OCI-LY3 (cell line): ENCODE data around the gene SPDYE16.
"Not testable (repeated sequence)": the region's sequence is repeated elsewhere in the genome, so short reads cannot be mapped to it uniquely, and the experiment has no call there.

Experiments used
- H2AFZ ChIP-seq: fragments of 200-600, 300-600 bp; shearing (Covaris generic); 2 replicates; pipeline ENCODE4 v1.6.0; 2014; ENCODE audit warnings: antibody characterized with exemption, low read depth, low read length
- H3K27ac ChIP-seq: fragments of 200-600, 300-600 bp; sonication (generic); 2 replicates; pipeline ENCODE4 v1.5.1; 2014; ENCODE audit warnings: mild to moderate bottlenecking, low read length, moderate library complexity, mixed read lengths
- H3K27me3 ChIP-seq: fragments of 200-600, 300-600 bp; sonication (generic); 2 replicates; pipeline ENCODE4 v1.6.1; 2014; ENCODE audit warnings: low read depth, low read length, mixed read lengths
- H3K36me3 ChIP-seq: fragments of 200-600, 300-600 bp; sonication (generic); replicated peaks from 2 replicates; pipeline ENCODE3; 2014; ENCODE audit warnings: low read depth, low read length, mixed read lengths
- H3K4me1 ChIP-seq: fragments of 300-600, 200-600 bp; sonication (generic); 2 replicates; pipeline ENCODE4 v1.6.1; 2014; ENCODE audit warnings: low read length, mixed read lengths
- H3K4me2 ChIP-seq: fragments of 200-600, 300-600 bp; sonication (generic); 2 replicates; pipeline ENCODE4 v1.6.1; 2014; ENCODE audit warnings: low read length, mixed read lengths
- H3K4me3 ChIP-seq: fragments of 300-600, 200-600 bp; sonication (generic); 2 replicates; pipeline ENCODE4 v1.5.1; 2014; ENCODE audit warnings: antibody characterized with exemption, mild to moderate bottlenecking, low read length, moderate library complexity
- H3K79me2 ChIP-seq: fragments of 300-600, 200-600 bp; shearing (Covaris generic); 2 replicates; pipeline ENCODE4 v1.6.1; 2014; ENCODE audit warnings: mild to moderate bottlenecking, low read length, mixed read lengths
- H3K9ac ChIP-seq: fragments of 300-600, 200-600 bp; shearing (Covaris generic); 2 replicates; pipeline ENCODE4 v1.6.0; 2014; ENCODE audit warnings: mild to moderate bottlenecking, low read length, moderate library complexity
- H3K9me3 ChIP-seq: fragments of 200-600, 300-600 bp; shearing (Covaris generic); 2 replicates; pipeline ENCODE4 v1.6.1; 2014; ENCODE audit warnings: low read length, mixed read lengths; ENCODE audit not compliant: insufficient read depth
- H4K20me1 ChIP-seq: fragments of 200-600, 300-600 bp; sonication (generic); 2 replicates; pipeline ENCODE4 v1.6.1; 2016; ENCODE audit warnings: low read length, mixed read lengths; ENCODE audit not compliant: insufficient read depth
- CTCF ChIP-seq: fragments of 200-600, 300-600 bp; sonication (generic); IDR thresholded peaks from 2 replicates; pipeline ENCODE4 v1.5.1; 2014; ENCODE audit warnings: antibody characterized with exemption, low read length, low read depth
- EZH2phosphoT487 ChIP-seq: fragments of 200-600 bp; shearing (Covaris generic); IDR thresholded peaks from 2 replicates; pipeline ENCODE4 v1.6.1; 2018; ENCODE audit warnings: antibody characterized with exemption, mixed run types, low read depth

SPDYE16 gene

DNA sequence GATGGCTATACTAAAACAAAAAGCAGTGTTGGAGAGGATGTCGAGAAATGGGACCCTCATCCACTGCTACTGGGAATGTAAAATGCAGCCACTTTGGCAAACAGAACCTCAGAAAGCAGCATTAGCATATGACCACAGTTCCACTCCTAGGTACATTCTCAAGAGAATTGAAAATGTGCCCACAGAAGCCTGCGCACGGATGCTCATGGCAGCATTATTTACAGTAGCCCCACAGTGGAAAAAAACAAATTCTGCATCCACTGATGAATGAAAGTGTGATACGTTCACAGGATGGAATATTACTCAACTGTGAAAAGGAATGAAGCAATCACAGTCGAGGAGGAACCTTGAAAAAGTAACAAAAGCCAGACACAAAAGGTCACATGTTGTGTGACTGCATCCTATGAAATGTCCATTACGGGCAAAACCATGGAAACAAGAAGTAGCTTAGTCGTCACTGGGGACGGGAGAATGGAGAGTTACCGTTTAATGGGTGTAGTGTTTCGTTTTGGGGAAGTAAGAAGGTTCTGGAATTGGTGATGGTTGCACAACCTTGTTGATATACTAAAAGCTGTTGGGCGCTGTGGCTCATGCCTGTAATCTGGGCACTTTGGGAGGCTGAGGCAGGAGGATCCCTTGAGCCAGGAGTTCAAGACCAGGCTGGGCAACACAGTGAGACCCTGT is 35.2 kb downstream of the SPDYE16 start:
- Histone ChIP-seq H3K9me3 (no peaks in the 10 kb centered on the region), H3K36me3 (peaks cover 5% of the 10 kb centered on the region), H3K27me3 (no peaks in the 10 kb centered on the region), H3K79me2 (no peaks in the 10 kb centered on the region), H2AFZ (no peak overlapping the region), H3K27ac (no peak overlapping the region), H4K20me1 (no peaks in the 10 kb centered on the region), H3K4me1 (no peaks in the 10 kb centered on the region), H3K4me3 (no peak overlapping the region), H3K9ac (no peak overlapping the region), H3K4me2 (no peak overlapping the region)
- TF ChIP-seq EZH2phosphoT487, result no peak
- no peak for TF ChIP-seq CTCF

DNA sequence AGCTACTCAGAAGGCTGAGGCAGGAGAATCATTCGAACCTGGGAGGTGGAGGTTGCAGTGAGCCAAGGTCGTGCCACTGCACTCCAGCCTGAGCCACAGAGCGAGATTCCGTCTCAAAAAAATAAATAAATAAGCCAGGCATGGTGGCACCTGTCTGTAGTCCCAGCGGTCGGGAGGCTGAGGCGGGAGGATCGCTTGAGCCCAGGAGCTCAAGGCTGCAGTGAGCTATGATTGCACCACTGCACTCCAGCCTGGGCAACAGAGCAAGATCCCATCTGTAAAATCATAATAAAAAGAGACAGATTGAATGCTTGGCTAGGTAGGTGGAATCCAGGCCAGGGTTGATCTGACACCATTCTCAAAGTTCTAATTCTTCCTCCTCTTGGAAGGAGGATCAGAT is 36.5 kb downstream of the SPDYE16 start:
- not testable (repeated sequence) for H3K4me3 ChIP-seq, H4K20me1 ChIP-seq, H3K4me1 ChIP-seq, H3K79me2 ChIP-seq, H3K4me2 ChIP-seq, H3K27ac ChIP-seq, H2AFZ ChIP-seq, H3K27me3 ChIP-seq, H3K9ac ChIP-seq, H3K9me3 ChIP-seq, H3K36me3 ChIP-seq

- Histone ChIP-seq H3K4me1 (no peaks in the 10 kb centered on the region), H3K4me3 (no peak overlapping the region), H3K9me3 (no peaks in the 10 kb centered on the region), H2AFZ (no peak overlapping the region), H3K79me2 (no peaks in the 10 kb centered on the region), H3K4me2 (no peak overlapping the region), H3K9ac (no peak overlapping the region), H3K36me3 (peaks cover 5% of the 10 kb centered on the region), H4K20me1 (no peaks in the 10 kb centered on the region), H3K27me3 (no peaks in the 10 kb centered on the region), H3K27ac (no peak overlapping the region)
- TF ChIP-seq EZH2phosphoT487, result no peak
- TF ChIP-seq CTCF, result no peak
Measured at GRCh38 chr7:76506081-76506440, 37.0 kb downstream of the SPDYE16 start.

DNA sequence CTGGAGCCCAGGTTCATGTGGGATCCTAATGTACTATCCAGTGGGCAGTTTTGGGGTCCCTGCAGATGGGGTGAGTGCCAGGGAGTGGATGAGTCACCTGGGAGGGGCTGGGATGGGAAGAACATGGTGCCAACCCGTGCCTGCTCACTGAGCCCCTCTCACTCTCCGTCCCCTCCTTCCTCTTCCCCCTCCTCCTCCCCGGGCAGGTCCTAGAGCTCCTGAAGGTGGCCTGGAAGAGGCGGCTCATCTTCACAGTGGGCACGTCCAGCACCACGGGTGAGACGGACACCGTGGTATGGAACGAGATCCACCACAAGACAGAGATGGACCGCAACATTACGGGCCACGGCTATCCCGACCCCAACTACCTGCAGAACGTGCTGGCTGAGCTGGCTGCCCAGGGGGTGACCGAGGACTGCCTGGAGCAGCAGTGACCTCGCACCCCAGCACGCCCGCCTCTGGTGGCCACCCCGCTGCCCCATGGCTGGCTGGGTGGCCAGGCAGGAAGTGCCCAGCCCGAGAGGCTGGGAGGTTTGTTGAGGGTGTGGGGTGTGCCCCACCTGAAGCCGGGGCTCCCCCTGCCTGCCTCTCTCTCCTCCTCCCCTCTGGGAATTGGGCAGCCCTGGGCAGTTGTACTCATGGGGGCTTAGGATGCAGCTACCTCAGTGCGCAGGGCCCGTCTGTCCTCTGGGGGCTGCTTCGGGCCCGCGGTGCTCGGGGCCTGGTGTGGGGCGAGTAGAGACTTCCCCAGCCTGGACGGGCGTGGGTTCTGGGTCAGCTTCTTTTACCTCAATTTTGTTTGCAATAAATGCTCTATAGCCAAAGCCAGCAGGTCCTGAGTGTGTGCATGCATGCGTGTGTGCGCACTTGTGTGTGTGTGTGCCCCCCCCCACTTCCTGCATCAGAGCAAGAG is 37.7 kb downstream of the SPDYE16 start:
- Histone ChIP-seq H2AFZ (no peak overlapping the region), H4K20me1 (no peaks in the 10 kb centered on the region), H3K9ac (no peak overlapping the region), H3K36me3 (peaks cover 5% of the 10 kb centered on the region), H3K4me3 (no peak overlapping the region), H3K79me2 (no peaks in the 10 kb centered on the region), H3K4me1 (no peaks in the 10 kb centered on the region), H3K27me3 (no peaks in the 10 kb centered on the region), H3K27ac (no peak overlapping the region), H3K9me3 (no peaks in the 10 kb centered on the region), H3K4me2 (no peak overlapping the region)
- TF ChIP-seq EZH2phosphoT487 (no peak), CTCF (no peak)

- H3K4me1 ChIP-seq, H2AFZ ChIP-seq, H3K27me3 ChIP-seq, H3K36me3 ChIP-seq, H4K20me1 ChIP-seq, H3K9me3 ChIP-seq, H3K27ac ChIP-seq, H3K4me3 ChIP-seq, H3K79me2 ChIP-seq, H3K4me2 ChIP-seq, H3K9ac ChIP-seq: not testable (repeated sequence)
Measured at GRCh38 chr7:76504351-76505167, 38.5 kb downstream of the SPDYE16 start.

GRCh38 chr7:76503244-76503643 is 39.9 kb downstream of the SPDYE16 start:
- H3K36me3 ChIP-seq, H3K79me2 ChIP-seq, H3K27me3 ChIP-seq, H3K4me3 ChIP-seq, H3K9ac ChIP-seq, H3K27ac ChIP-seq, H2AFZ ChIP-seq, H3K9me3 ChIP-seq, H4K20me1 ChIP-seq, H3K4me2 ChIP-seq, H3K4me1 ChIP-seq: not testable (repeated sequence)
